HCT116 (cell line): ENCODE measurements around the gene CKB.

Experiments used
- JUND ChIP-seq: IDR thresholded peaks from 2 replicates; pipeline ENCODE4 v1.6.1; 2012
- POLR2A ChIP-seq: IDR thresholded peaks from 2 replicates; pipeline ENCODE4 v1.7.0; 2011; ENCODE audit warnings: borderline replicate concordance; ENCODE audit not compliant: insufficient read depth, insufficient read length; ENCODE audit errors: extremely low read depth
- SIN3A ChIP-seq: IDR thresholded peaks from 2 replicates; pipeline ENCODE4 v1.6.1; 2012; ENCODE audit warnings: low read depth
- TF ChIP-seq, protein P1 (sequence below), 3 experiments: fragments of 200-600 bp in 1 of 3; sonication (generic) in 1 of 3; IDR thresholded peaks in 2 of 3; conservative IDR thresholded peaks in 1 of 3; 2 replicates each; pipeline ENCODE4 v1.5.1; 2012 to 2017; ENCODE audit warnings: low read depth in 2 of 3, low read length in 2 of 3, antibody characterized with exemption in 1 of 3, borderline replicate concordance in 1 of 3, control low read depth in 1 of 3, mild to moderate bottlenecking in 1 of 3, mixed read lengths in 1 of 3, mixed run types in 1 of 3, moderate library complexity in 1 of 3; ENCODE audit not compliant: insufficient read depth in 1 of 3
- TF ChIP-seq, protein P2 (sequence below): IDR thresholded peaks from 2 replicates; pipeline ENCODE4 v1.6.1; 2012; ENCODE audit warnings: low read depth
- TF ChIP-seq, protein P3 (sequence below): IDR thresholded peaks from 2 replicates; pipeline ENCODE4 v1.6.1; 2012

DNA sequence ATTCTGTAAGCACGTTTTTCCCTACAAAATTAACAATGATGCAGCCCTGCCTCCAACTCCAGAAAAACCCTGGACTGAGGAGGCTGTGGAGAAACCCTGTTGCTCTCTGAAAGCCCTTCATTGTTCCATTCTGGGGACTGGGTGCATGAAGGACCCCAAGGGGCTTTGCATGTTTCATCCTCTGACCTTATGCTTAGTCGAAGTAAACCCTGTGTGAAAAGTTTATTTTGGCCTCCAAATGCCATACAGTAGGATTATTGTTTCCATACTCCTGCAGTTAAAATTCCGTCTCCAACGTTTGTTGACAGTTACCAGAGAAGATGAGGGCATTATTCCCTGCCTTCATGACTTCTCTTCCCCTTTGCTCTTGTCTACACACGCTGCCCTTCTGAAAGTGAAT is 46.0 kb downstream of the CKB start:
- TF ChIP-seq, protein P1, sequence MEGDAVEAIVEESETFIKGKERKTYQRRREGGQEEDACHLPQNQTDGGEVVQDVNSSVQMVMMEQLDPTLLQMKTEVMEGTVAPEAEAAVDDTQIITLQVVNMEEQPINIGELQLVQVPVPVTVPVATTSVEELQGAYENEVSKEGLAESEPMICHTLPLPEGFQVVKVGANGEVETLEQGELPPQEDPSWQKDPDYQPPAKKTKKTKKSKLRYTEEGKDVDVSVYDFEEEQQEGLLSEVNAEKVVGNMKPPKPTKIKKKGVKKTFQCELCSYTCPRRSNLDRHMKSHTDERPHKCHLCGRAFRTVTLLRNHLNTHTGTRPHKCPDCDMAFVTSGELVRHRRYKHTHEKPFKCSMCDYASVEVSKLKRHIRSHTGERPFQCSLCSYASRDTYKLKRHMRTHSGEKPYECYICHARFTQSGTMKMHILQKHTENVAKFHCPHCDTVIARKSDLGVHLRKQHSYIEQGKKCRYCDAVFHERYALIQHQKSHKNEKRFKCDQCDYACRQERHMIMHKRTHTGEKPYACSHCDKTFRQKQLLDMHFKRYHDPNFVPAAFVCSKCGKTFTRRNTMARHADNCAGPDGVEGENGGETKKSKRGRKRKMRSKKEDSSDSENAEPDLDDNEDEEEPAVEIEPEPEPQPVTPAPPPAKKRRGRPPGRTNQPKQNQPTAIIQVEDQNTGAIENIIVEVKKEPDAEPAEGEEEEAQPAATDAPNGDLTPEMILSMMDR (IDR thresholded peaks at IDR 0.05 in 2 of 3, conservative IDR thresholded peaks at IDR 0.05 in 1 of 3; ENCODE audit: borderline replicate concordance in 1 of 3, insufficient read depth in 1 of 3, low read depth in 2 of 3, low read length in 2 of 3) = no peak
- TF ChIP-seq JUND (no peak), SIN3A (no peak), POLR2A (no peak)
- TF ChIP-seq, protein P2, sequence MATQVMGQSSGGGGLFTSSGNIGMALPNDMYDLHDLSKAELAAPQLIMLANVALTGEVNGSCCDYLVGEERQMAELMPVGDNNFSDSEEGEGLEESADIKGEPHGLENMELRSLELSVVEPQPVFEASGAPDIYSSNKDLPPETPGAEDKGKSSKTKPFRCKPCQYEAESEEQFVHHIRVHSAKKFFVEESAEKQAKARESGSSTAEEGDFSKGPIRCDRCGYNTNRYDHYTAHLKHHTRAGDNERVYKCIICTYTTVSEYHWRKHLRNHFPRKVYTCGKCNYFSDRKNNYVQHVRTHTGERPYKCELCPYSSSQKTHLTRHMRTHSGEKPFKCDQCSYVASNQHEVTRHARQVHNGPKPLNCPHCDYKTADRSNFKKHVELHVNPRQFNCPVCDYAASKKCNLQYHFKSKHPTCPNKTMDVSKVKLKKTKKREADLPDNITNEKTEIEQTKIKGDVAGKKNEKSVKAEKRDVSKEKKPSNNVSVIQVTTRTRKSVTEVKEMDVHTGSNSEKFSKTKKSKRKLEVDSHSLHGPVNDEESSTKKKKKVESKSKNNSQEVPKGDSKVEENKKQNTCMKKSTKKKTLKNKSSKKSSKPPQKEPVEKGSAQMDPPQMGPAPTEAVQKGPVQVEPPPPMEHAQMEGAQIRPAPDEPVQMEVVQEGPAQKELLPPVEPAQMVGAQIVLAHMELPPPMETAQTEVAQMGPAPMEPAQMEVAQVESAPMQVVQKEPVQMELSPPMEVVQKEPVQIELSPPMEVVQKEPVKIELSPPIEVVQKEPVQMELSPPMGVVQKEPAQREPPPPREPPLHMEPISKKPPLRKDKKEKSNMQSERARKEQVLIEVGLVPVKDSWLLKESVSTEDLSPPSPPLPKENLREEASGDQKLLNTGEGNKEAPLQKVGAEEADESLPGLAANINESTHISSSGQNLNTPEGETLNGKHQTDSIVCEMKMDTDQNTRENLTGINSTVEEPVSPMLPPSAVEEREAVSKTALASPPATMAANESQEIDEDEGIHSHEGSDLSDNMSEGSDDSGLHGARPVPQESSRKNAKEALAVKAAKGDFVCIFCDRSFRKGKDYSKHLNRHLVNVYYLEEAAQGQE = no peak
- TF ChIP-seq, protein P3, sequence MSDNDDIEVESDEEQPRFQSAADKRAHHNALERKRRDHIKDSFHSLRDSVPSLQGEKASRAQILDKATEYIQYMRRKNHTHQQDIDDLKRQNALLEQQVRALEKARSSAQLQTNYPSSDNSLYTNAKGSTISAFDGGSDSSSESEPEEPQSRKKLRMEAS = no peak
